Measurements from ENCODE around the gene ANKRD11.

ANKRD11 gene

DNA sequence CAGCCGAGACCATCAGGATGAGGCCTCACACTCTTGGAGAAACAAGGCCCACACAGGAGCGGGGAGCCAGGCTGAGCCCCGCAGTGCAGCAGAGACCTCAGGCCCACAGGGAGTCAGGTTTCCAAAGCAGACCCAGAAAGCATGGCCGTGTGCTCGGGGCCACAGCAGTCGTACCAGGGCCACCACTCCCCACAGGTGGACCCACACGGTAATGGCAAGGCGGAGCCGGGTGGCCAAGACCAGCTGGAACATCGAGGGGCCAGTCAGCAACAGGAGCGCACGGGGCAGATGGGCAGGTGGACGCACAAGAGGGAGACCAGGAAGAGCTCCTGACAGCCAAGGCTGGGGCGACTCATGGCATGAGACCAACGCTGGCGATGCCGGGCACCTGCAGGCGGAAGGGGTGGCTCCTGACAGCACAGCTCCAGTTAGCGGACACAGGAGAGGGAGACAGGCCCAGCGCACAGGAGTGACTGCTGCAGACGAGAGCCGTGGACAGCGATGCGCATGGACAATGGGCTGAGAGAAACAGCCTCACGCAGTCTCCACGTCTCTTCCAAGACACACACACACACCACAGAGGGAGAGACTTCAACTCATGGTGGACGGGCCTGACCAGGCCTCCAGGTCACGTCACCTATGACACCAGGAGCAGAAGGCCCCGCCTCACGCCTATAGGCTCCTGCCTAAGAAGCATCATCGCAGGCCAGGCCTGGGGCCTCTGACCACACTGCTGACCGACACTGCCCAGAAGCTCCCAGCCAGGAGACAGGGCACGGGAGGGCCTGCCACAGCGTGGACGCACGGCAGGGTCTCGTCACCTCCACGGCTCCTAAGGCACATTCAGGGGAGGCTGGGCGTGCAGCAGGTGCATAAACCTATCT lies 214.3 kb downstream of the ANKRD11 start:
- Histone ChIP-seq H3K27me3 (ENCODE audit: insufficient read depth, low read length, poor library complexity, severe bottlenecking) (no peaks in the 10 kb centered on the region), H3K9me2 (replicated peaks; ENCODE audit: low read depth, low read length) (no peaks in the 10 kb centered on the region), H3K36me3 (ENCODE audit: insufficient read depth, low read length) (peaks cover 20% of the 10 kb centered on the region; the same call in 1 of the 2 replicates), H3K4me1 (ENCODE audit: insufficient read depth, low read length, poor library complexity, severe bottlenecking) (no peaks in the 10 kb centered on the region), H3K9me3 (ENCODE audit: insufficient read depth, low read depth, low read length) (no peaks in the 10 kb centered on the region), H3K4me3 (ENCODE audit: low read length, poor library complexity, severe bottlenecking) (no peak overlapping the region), H2AFZ (ENCODE audit: low read length) (no peak overlapping the region), H4K20me1 (ENCODE audit: insufficient read depth, low read length, poor library complexity, severe bottlenecking) (no peaks in the 10 kb centered on the region), H3K4me2 (ENCODE audit: low read depth, low read length, poor library complexity, severe bottlenecking) (no peak overlapping the region), H3K79me2 (ENCODE audit: insufficient read depth, low read length) (no peaks in the 10 kb centered on the region), H3F3A (ENCODE audit: low read depth) (no peaks in the 10 kb centered on the region), H3K9ac (ENCODE audit: low read depth, low read length, poor library complexity, severe bottlenecking) (no peak overlapping the region)
- no peak for TF ChIP-seq EZH2phosphoT487 (IDR thresholded peaks at IDR 0.05; ENCODE audit: borderline replicate concordance)
- TF ChIP-seq, protein P1, sequence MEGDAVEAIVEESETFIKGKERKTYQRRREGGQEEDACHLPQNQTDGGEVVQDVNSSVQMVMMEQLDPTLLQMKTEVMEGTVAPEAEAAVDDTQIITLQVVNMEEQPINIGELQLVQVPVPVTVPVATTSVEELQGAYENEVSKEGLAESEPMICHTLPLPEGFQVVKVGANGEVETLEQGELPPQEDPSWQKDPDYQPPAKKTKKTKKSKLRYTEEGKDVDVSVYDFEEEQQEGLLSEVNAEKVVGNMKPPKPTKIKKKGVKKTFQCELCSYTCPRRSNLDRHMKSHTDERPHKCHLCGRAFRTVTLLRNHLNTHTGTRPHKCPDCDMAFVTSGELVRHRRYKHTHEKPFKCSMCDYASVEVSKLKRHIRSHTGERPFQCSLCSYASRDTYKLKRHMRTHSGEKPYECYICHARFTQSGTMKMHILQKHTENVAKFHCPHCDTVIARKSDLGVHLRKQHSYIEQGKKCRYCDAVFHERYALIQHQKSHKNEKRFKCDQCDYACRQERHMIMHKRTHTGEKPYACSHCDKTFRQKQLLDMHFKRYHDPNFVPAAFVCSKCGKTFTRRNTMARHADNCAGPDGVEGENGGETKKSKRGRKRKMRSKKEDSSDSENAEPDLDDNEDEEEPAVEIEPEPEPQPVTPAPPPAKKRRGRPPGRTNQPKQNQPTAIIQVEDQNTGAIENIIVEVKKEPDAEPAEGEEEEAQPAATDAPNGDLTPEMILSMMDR (conservative IDR thresholded peaks at IDR 0.05; ENCODE audit: low read length), result no peak

DNA sequence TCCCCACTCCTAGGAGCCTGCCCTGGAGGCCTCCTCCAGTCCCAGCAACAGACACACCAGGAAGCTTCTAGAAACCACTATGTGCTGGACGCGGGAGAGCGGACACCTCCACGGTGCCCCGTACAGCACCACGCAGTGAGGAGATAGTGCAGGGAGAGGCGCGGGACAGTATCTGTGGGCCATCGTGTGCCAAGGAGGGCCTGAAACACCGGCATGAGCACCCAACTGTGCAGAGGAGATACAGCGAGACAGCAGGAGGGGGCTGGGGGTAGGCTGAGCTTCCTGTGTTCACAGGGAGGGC lies 215.1 kb downstream of the ANKRD11 start:
- Histone ChIP-seq H3F3A (ENCODE audit: low read depth) (no peaks in the 10 kb centered on the region), H3K4me1 (ENCODE audit: insufficient read depth, low read length, poor library complexity, severe bottlenecking) (no peaks in the 10 kb centered on the region), H3K27me3 (ENCODE audit: insufficient read depth, low read length, poor library complexity, severe bottlenecking) (no peaks in the 10 kb centered on the region), H4K20me1 (ENCODE audit: insufficient read depth, low read length, poor library complexity, severe bottlenecking) (no peaks in the 10 kb centered on the region), H3K36me3 (ENCODE audit: insufficient read depth, low read length) (peaks cover 20% of the 10 kb centered on the region; the same call in 1 of the 2 replicates), H2AFZ (ENCODE audit: low read length) (no peak overlapping the region), H3K79me2 (ENCODE audit: insufficient read depth, low read length) (no peaks in the 10 kb centered on the region), H3K9ac (ENCODE audit: low read depth, low read length, poor library complexity, severe bottlenecking) (no peak overlapping the region), H3K4me3 (ENCODE audit: low read length, poor library complexity, severe bottlenecking) (no peak overlapping the region), H3K9me2 (replicated peaks; ENCODE audit: low read depth, low read length) (no peaks in the 10 kb centered on the region), H3K4me2 (ENCODE audit: low read depth, low read length, poor library complexity, severe bottlenecking) (no peak overlapping the region), H3K9me3 (ENCODE audit: insufficient read depth, low read depth, low read length) (no peaks in the 10 kb centered on the region)
- no peak for TF ChIP-seq EZH2phosphoT487 (IDR thresholded peaks at IDR 0.05; ENCODE audit: borderline replicate concordance)
- TF ChIP-seq, protein P1 (conservative IDR thresholded peaks at IDR 0.05; ENCODE audit: low read length), result no peak

DNA sequence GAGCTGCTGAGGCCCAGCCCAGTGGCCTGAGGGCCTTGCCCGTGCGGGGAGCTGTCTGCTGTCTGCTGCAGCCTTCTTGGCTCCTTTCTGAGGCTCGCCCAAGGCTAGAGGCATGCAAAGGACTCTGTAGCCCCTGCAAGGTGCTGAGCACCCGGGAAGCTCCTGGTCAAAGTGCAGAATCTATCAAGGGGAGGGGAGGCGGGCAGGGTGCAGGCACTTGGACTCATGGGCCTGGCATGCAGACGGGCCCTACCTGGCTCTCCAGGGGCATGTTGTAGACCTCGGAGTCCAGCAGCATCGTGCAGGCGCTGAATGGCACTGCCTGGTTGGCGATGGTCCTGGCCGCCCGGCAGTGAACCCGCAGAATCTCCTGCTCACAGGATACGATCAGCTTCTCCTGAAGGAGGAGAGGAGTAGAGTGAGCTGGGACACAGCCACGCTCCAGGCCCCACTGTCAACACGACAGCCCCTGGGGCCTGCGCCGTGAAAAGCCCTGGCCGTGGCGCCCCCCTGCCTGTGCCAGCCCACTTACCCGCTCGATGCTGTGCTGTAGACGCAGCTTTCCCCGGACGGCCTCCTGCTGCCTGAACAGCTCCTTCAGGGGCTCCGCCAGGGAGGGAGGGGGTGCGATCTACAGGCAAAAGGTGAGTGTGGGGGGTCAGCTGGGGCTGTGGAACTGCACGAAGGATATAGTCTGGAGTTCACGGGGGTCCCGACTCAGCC lies 215.6 kb downstream of the ANKRD11 start:
- H3K9ac ChIP-seq (ENCODE audit: low read depth, low read length, poor library complexity, severe bottlenecking), result no peak overlapping the region
- no peaks in the 10 kb centered on the region for H4K20me1 ChIP-seq (ENCODE audit: insufficient read depth, low read length, poor library complexity, severe bottlenecking)

More for the DNA sequence above, 215.6 kb downstream of the ANKRD11 start:
- H3K4me1 ChIP-seq (ENCODE audit: insufficient read depth, low read length, poor library complexity, severe bottlenecking), result no peaks in the 10 kb centered on the region
- H3K79me2 ChIP-seq (ENCODE audit: insufficient read depth, low read length), result no peaks in the 10 kb centered on the region
- no peaks in the 10 kb centered on the region for H3F3A ChIP-seq (ENCODE audit: low read depth)
- H3K27me3 ChIP-seq (ENCODE audit: insufficient read depth, low read length, poor library complexity, severe bottlenecking), result no peaks in the 10 kb centered on the region
- no peaks in the 10 kb centered on the region for H3K9me2 ChIP-seq (replicated peaks; ENCODE audit: low read depth, low read length)
- H3K36me3 ChIP-seq (ENCODE audit: insufficient read depth, low read length), result peaks cover 20% of the 10 kb centered on the region; the same call in 1 of the 2 replicates
- H2AFZ ChIP-seq (ENCODE audit: low read length), result no peak overlapping the region
- H3K4me2 ChIP-seq (ENCODE audit: low read depth, low read length, poor library complexity, severe bottlenecking), result no peak overlapping the region
- no peaks in the 10 kb centered on the region for H3K9me3 ChIP-seq (ENCODE audit: insufficient read depth, low read depth, low read length)
- no peak for TF ChIP-seq EZH2phosphoT487 (IDR thresholded peaks at IDR 0.05; ENCODE audit: borderline replicate concordance)
- TF ChIP-seq, protein P1 (conservative IDR thresholded peaks at IDR 0.05; ENCODE audit: low read length), result no peak
- no peak overlapping the region for H3K4me3 ChIP-seq (ENCODE audit: low read length, poor library complexity, severe bottlenecking)

Data from Loucy (cell line).